Esophagus (tissue), 2 donors: ENCODE data around the gene KCTD3. TPM values are rescaled to one million over a fixed set of nuclear protein-coding genes. Genes with fewer than 3 reads are reported as not detected.
A peak's percentile ranks its signal among the peaks of the same experiment; 100 is the strongest.

Experiments used
- H3K27ac ChIP-seq, 2 donors: one replicate each; pipeline ENCODE4 v1.5.1; 2013; ENCODE audit warnings: low read depth in 2 of 2, mild to moderate bottlenecking in 2 of 2, inconsistent platforms in 1 of 2, low read length in 1 of 2, moderate library complexity in 1 of 2
- H3K27me3 ChIP-seq, 2 donors: one replicate each; pipeline ENCODE4 v1.6.1; 2013; ENCODE audit warnings: low read length in 2 of 2, control low read depth in 1 of 2, mild to moderate bottlenecking in 1 of 2; ENCODE audit not compliant: insufficient read depth in 2 of 2, control insufficient read depth in 1 of 2
- H3K36me3 ChIP-seq, 2 donors: one replicate each; pipeline ENCODE4 v1.6.1; 2013; ENCODE audit warnings: low read length in 1 of 2; ENCODE audit not compliant: control insufficient read depth in 2 of 2, insufficient read depth in 2 of 2
- H3K4me1 ChIP-seq, 2 donors: one replicate each; pipeline ENCODE4 v1.6.1; 2013; ENCODE audit warnings: low read length in 1 of 2; ENCODE audit not compliant: control insufficient read depth in 2 of 2, insufficient read depth in 2 of 2
- H3K4me3 ChIP-seq, 2 donors: one replicate each; pipeline ENCODE4 v1.5.1; 2013; ENCODE audit warnings: low read length in 2 of 2, mild to moderate bottlenecking in 2 of 2, low read depth in 1 of 2, moderate library complexity in 1 of 2
- H3K9me3 ChIP-seq, 2 donors: one replicate each; pipeline ENCODE4 v1.6.1; 2013; ENCODE audit warnings: mild to moderate bottlenecking in 2 of 2, low read depth in 1 of 2, low read length in 1 of 2, moderate library complexity in 1 of 2; ENCODE audit not compliant: control insufficient read depth in 2 of 2, insufficient read depth in 1 of 2
- WGBS, 2 donors: extraction: QIAGEN DNeasy Blood & Tissue Kit; methylation state at CpG; one replicate each; pipeline ENCODE4 v1.1.7; 2013; 5-methylcytosine and 5-hydroxymethylcytosine counted together
- polyA plus RNA-seq, 2 donors: library from polyadenylated mRNA; stranded (reverse); fragments of 200-250 nt; gene quantifications; one replicate each; pipeline ENCODE4 v1.2.3, GENCODE V29; 2013
- donor health status: healthy with polysubstance abuse.
- donor health status: Bipolar disorder and iron deficiency.

KCTD3 gene
- polyA plus RNA-seq, 2 donors: 29.6 to 60.0 TPM

DNA sequence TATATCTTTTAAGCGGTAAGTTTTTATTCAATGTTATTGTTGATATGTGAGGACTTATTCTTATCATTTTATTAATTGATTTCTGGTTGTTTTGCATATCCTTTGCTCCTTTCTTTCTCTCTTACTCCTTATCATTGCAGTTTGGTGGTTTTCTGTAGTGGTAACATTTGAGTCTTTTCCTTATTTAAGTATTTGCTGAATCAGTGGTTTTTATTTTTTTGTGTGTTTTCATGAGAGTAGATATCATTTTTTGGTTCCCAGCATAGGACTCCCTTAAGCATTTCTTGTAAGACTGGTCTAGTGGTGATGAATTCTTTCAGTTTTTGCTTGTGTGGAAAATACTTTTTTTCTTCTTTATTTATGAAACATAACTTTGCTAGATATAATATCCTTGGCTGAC, 12.2 kb upstream of the KCTD3 start:
- WGBS, 2 donors: 90 to 92% methylated on average over 1 of the region's 1 CpG
- Histone ChIP-seq H3K36me3 (no peaks in the 10 kb centered on the region), H3K9me3 (peaks cover 3 to 6% of the 10 kb centered on the region in 2 donors), H3K4me3 (no peak overlapping the region), H3K4me1 (no peaks in the 10 kb centered on the region), H3K27ac (no peak overlapping the region), H3K27me3 (no peaks in the 10 kb centered on the region)

DNA sequence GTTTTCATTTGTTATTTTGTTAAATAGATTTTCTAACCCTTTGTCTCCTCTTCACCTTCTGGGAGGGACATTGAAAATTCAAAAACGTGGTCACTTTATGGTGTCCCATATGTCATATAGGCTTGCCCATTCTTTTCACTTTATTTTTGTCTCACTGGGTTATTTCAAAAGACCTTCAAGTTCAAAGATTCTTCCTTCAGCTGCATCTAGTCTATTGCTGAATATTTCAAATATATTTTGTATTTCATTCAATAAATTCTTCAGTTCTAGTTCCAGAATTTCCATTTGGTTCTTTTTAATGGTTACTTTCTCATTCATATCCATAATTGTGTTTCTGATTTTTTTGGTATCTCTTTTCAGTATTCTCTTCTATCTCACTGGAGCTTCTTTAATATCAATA, 11.6 kb upstream of the KCTD3 start:
- Histone ChIP-seq H3K4me1 (no peaks in the 10 kb centered on the region), H3K27ac (no peak overlapping the region), H3K36me3 (no peaks in the 10 kb centered on the region), H3K4me3 (no peak overlapping the region), H3K9me3 (peaks cover 3 to 6% of the 10 kb centered on the region in 2 donors), H3K27me3 (no peaks in the 10 kb centered on the region)
- WGBS, 2 donors: 38 to 57% methylated on average over 1 of the region's 1 CpG

DNA sequence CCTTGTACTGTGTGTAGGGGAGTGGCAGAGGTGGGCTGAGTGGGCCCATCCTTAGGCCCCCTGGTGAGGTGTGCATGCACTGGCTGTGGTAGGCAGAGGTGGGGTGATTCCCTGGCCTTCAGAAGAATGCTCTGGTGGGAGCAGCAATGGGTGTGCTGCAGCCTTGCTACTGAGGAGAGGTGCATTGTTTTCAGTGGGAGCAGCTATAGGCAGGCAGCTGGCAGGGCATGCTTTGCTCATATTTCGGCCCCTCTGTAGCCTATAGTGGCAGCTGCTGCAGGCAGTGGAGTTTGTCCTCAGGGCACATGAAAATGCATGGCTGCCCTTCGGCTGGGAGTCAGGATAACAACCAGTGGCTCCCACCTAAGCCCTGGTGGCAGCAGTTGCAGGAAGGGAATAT, 10.1 kb upstream of the KCTD3 start:
- no peaks in the 10 kb centered on the region for H3K36me3 ChIP-seq
- WGBS, 2 donors: 81 to 89% methylated on average over 2 of the region's 2 CpGs
- peaks cover 3 to 8% of the 10 kb centered on the region in 2 donors for H3K9me3 ChIP-seq
- H3K4me1 ChIP-seq: no peaks in the 10 kb centered on the region
- H3K27me3 ChIP-seq: no peaks in the 10 kb centered on the region
- no peak overlapping the region for H3K27ac ChIP-seq
- no peak overlapping the region for H3K4me3 ChIP-seq

DNA sequence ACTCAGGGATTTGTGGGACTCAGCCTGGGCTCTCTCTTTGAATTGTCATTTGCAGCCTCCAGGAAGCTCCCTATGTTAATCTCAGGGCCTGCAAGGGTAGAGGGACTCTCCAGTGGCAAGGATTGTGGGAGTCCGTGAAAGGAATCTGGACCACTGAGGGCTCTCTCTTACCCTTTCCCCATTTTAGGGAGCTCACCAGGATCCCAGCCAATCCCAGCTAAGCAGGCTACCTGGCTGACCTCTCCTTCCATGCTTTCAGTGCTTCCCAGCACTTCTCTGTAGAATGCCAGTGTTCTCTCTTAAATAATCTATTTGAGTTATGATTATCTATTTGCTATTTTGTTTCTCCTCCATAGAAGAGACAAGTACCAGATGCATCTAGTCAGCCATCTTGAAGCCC, 9.6 kb upstream of the KCTD3 start:
- H3K27ac ChIP-seq: no peak overlapping the region
- peaks cover 3 to 8% of the 10 kb centered on the region in 2 donors for H3K9me3 ChIP-seq
- H3K27me3 ChIP-seq: no peaks in the 10 kb centered on the region
- H3K4me3 ChIP-seq: no peak overlapping the region
- H3K36me3 ChIP-seq: no peaks in the 10 kb centered on the region
- no peaks in the 10 kb centered on the region for H3K4me1 ChIP-seq
- 88 to 92% methylated on average over 1 of the region's 1 CpG for WGBS, 2 donors

DNA sequence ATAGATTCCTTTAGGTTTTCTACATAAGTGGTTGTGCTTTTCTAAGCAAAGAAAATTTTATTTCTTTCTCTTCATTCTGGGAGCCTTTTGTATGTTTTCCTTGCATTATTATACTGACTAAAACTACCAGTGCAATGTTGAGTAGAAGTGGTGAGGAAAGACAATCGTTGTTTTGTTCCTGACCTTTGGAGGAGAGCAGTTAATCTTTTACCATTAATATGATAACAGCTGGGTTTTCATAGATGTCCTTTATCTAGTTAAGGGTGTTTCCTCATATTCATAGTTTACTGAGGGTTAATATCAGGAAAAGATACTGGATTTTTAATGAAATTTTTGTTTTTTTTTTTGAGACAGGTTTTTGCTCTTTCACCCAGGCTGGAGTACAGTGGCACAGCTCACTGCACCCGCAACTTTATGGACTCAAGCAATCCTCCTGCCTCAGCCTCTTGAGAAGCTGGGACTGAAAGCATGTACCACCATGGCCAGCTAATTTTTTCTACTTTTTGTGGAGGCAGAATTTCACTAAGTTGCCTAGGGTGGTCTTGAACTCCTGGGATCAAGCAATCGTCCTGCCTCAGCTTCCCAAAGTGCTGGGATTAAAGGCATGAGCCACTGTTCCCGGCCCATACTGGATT, 9.0 kb upstream of the KCTD3 start:
- WGBS, 2 donors: 76 to 81% methylated on average over 4 of the region's 4 CpGs
- Histone ChIP-seq H3K4me3 (no peak overlapping the region), H3K9me3 (peaks cover 3 to 8% of the 10 kb centered on the region in 2 donors), H3K27ac (no peak overlapping the region), H3K4me1 (no peaks in the 10 kb centered on the region), H3K36me3 (no peaks in the 10 kb centered on the region), H3K27me3 (no peaks in the 10 kb centered on the region)

DNA sequence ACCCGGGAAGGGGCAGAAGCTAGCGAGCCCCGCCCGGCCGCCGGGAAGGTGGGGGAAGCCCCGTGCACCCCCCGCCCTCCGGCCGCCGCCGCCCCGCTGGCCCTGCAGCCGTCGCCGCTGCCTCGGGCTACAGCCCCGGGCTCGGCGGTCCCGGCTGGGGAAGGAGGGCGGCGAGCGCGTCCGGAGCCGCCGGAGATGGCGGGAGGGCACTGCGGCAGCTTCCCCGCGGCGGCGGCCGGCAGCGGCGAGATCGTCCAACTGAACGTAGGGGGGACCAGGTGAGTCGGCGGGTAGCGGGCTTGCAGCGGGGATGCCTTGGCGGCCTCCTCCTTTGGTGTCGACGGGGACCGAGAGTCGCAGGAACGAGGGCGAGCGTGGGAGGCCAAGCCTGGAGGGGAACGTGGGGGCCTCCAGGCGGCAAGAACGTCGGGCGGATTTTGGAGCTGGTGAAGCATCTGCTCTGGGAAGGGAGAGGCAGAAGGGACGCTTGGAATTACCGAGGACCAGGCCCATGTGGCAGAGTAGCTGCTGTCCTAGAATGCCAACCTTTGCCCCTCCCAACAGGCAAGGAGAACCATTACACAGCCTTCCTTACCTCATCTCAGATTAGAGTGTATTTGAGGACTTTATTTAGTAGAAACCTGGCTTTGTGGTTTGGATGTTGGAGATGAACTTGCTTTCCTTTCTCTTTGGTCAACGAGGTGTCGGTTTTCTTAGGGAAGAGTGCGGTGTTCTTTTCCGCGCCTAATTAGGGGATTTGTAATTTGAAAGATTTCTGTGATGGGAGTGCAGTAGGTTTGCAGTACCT, 591 bp downstream of the KCTD3 start:
- H3K36me3 ChIP-seq: no peaks in the 10 kb centered on the region
- H3K4me3 ChIP-seq: peak overlapping the region; percentile 90 to 98
- WGBS, 2 donors: 1% methylated on average over 50 to 63 of the region's 63 CpGs
- H3K27ac ChIP-seq: peak overlapping the region; percentile 91 to 98
- peaks cover 0 to 4% of the 10 kb centered on the region in 2 donors for H3K4me1 ChIP-seq
- H3K27me3 ChIP-seq: no peaks in the 10 kb centered on the region
- H3K9me3 ChIP-seq: no peaks in the 10 kb centered on the region

DNA sequence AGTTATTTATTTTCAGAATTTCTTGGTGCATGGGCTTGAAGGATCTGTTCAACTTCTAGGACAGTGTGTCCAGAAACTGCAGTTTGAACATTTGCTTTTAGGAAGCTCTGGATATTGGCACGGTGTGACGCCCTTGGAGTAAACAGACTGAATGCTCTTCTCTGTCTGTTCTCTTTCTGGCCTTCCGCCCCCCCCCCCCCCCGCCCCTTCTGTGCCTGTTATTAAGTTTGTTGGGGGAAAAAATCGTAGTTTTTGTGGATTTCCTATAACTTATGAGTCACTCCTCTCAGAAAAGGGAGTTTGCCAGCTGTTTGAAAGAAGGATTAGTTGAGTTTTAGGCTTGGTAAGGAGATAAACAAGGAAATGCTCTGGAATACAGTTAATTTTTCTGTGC, 1.2 kb downstream of the KCTD3 start:
- peak overlapping the region; percentile 91 to 98 for H3K27ac ChIP-seq
- peak overlapping the region; percentile 90 to 98 for H3K4me3 ChIP-seq
- peaks cover 0 to 4% of the 10 kb centered on the region in 2 donors for H3K4me1 ChIP-seq
- no peaks in the 10 kb centered on the region for H3K36me3 ChIP-seq
- no peaks in the 10 kb centered on the region for H3K9me3 ChIP-seq
- H3K27me3 ChIP-seq: no peaks in the 10 kb centered on the region
- 3 to 8% methylated on average over 4 to 5 of the region's 5 CpGs for WGBS, 2 donors

DNA sequence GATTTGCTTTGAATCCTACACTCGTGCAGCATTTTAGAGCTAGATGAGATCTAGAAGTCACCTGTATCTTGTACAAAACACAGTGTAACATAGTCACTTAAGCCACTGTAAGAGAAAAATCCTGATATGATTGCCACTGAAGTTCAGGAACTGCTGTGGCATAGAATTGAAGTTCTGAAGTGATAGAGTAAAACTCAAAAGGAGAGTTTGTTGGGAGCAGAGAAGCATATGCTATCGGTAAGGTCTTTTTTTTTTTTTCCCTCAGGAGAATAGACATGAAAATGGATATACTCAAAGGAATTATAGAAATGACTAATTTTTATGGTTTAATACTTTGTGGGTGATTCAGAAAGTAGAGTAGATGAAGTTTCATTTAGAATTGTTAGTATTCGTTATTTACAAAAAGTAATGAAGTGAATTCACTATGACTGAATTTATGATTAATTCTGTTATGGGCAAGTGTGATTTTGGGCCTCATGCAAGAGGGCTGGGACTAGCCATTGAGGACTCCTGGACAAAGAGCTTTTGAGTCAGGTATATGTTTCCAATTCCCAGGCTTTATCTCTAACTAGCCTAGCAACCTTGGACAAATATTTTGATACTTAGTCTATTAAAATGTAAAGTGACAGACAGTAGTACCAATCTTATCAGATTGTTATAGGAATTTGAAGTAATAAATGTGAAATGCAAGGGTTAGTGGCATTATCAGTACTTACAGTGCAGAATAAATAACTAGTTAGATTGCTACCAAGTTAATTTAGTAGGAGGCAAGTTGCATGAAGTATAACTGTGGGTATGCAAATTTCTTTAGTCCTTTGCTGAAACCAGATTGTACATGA, 3.1 kb downstream of the KCTD3 start:
- 36 to 45% methylated on average over 3 of the region's 3 CpGs for WGBS, 2 donors
- Histone ChIP-seq H3K4me1 (peaks cover 0 to 4% of the 10 kb centered on the region in 2 donors), H3K27ac (no peak overlapping the region), H3K36me3 (no peaks in the 10 kb centered on the region), H3K27me3 (no peaks in the 10 kb centered on the region), H3K4me3 (peak overlapping the region in 1 of 2 donors; percentile 31), H3K9me3 (no peaks in the 10 kb centered on the region)

DNA sequence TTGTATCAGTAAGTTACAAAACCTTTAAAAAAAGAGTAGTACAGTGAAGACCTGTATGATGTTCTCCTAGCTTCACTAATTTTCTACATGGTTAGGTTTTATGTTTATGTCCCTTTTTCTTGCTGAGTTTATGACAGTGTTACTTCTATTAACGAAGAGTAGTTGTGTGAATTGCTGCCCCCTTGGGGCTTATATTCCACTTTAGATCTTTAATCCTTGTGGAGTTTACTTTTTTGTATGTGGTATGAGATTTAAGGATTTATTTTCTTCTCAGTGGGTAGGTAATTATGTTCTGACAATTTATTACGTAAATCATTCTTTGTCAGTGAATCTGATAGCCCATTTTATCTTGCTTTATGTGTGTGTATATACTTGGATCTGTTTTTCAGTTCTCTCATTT, 14.8 kb downstream of the KCTD3 start:
- Histone ChIP-seq H3K4me1 (no peaks in the 10 kb centered on the region), H3K4me3 (no peak overlapping the region), H3K36me3 (peaks cover 0 to 5% of the 10 kb centered on the region in 2 donors), H3K9me3 (no peaks in the 10 kb centered on the region), H3K27ac (no peak overlapping the region), H3K27me3 (no peaks in the 10 kb centered on the region)
- 84% methylated on average over 2 of the region's 2 CpGs for WGBS, 2 donors
